Measurements from ENCODE around the gene ANKRD39. TPM values are rescaled to one million over a fixed set of nuclear protein-coding genes. Genes with fewer than 3 reads are reported as not detected.
A peak's percentile ranks its signal among the peaks of the same experiment; 100 is the strongest.
"Not testable (repeated sequence)": the region's sequence is repeated elsewhere in the genome, so short reads cannot be mapped to it uniquely, and the experiment has no call there.

The ANKRD39 gene
- 20.7 and 25.8 TPM in 2 replicates for total RNA-seq (2014; rRNA removed; shearing (Covaris generic))

GRCh38 chr2:96857667-96858372 lies at the start of gene ANKRD39:
Gene ANKRD39, minus strand, starts transcription at chr2:96858016. Its CDS starts 29 bp downstream, at chr2:96857987.
- peak; percentile 96 for DNase-seq (ENCODE audit: low read depth)

- DNase-seq (ENCODE audit: low read depth), result no peak
These were observed 48.9 kb upstream of the ANKRD39 start for GRCh38 chr2:96906729-96907114.

DNA sequence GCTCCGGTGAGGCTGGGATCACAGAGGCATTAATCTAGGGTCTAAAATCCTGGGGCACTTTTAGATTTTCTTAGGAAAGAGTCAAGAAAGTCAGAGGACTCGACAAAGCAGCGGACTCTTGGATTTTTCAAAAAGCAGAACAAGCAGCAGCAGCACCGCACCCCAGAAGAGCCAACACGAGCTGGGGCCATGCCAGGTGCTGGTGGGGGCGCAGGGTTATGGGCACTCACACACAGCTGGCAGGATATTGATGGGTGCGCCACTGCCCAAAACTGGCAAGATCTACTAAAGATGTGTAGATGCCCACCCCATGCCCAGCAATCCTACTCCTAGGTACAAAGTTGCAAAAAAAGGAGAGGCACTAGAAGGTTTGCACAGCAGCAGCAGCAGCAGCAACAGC lies 46.0 kb upstream of the ANKRD39 start:
- DNase-seq (ENCODE audit: low read depth), result no peak

DNA sequence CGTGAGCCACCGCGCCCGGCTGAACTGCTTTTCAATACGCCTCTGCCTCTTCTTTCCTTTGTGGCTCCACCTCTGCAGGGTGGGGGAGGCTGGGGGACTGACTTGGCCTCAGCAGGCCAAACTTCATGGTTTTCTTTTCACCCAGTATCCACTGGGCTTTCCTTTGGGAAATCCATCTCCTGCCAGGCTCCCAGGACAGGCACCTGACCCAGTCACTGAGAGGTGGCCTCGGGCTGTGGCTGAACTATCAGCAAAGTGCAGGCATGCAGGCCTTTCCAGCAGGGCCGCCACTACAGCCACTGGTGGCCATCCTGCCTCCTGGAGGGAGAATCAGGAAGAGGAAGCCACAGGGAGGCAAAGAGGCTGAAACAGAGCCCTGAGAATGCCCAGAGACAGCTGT lies 45.5 kb upstream of the ANKRD39 start:
- no peak for DNase-seq (ENCODE audit: low read depth)

- no peak for DNase-seq (ENCODE audit: low read depth)
These were observed 42.4 kb upstream of the ANKRD39 start for GRCh38 chr2:96900237-96900636.

DNA sequence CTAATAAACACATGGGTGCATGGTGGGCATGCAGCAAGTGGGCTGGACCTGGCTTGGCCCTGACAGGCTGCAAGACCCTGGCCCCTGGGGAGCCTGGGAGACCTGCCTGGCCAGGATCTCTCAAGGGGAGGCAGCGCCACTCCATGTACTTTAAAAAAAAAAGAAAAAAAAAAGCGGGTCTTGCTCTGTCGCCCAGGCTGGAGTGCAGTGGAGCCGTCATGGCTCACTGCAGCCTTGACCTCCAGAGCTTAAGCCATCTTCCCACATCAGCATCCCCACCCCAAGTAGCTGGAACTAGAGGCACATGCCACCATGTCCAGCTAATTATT lies 41.6 kb upstream of the ANKRD39 start:
- DNase-seq (ENCODE audit: low read depth), result no peak

GRCh38 chr2:96898641-96899412 lies 41.0 kb upstream of the ANKRD39 start:
- DNase-seq (ENCODE audit: low read depth), result peak; percentile 73

DNA sequence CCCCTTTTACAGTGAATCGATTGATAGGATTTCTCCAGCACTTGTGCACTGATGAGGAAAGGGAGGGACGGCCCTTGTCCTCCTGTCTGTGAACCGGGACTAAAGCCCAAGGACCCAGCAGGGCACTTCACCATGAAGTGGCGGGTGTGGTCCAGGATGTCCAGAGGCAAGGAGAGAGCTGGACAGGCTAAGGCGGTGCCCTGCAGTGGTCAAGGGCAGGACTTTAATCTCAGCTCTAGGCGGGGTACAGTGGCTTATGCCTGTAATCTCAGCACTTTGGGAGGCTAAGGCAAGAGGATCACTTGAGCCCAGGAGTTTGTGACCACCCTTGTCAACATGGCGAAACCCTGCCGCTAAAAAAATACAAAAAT lies 40.3 kb upstream of the ANKRD39 start:
- no peak for DNase-seq (ENCODE audit: low read depth)

- peak; percentile 32 for DNase-seq (ENCODE audit: low read depth)
These were observed 39.8 kb upstream of the ANKRD39 start for GRCh38 chr2:96897491-96898134.

DNA sequence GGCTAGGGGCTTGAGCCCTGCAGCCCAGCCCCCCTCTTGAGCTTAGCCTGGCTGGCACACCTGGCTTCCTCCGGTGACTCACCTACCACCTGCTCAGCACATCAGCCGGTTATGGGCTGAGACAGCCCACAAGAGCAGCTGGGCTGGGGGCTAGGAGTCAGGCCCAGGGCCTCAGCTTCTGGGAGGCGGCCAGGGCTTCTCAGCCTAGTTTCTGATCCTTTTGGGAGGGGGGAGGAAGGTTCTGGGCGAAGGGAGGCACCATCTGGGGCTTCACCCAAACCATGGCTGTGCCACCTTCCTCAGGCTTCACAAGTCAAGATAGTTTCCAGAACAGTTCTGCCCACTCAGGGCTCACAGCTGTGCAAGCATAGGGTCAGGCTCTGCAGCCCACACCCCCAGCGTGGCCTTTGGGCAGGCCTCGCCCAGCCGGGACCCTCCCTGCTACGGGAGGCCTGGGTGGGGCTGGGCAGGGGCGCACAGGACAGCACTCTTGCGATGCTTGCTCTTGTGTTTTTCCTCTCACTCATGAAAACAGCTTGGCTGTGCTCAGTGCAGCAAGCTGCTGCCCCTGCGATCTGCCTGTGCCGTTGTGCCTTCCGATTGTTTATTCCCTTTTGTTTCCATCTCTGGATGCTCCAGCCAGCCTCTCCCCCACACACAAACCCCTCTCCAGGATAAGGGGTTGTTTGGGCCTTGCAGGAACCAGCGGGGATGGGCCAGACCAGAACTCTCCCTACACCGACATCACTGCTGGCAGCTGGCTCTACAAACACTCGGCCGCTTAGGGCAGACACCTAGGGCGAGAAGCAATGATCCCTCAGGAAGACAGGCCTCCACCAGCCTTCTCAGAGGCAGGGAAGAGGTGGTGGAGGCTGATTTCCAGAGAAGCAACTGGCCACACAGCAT lies 38.2 kb upstream of the ANKRD39 start:
- DNase-seq (ENCODE audit: low read depth), result no peak

GRCh38 chr2:96895032-96895745 lies 37.4 kb upstream of the ANKRD39 start:
- DNase-seq (ENCODE audit: low read depth), result peak; percentile 21

GRCh38 chr2:96894151-96894531 lies 36.3 kb upstream of the ANKRD39 start:
- no peak for DNase-seq (ENCODE audit: low read depth)

- no peak for DNase-seq (ENCODE audit: low read depth)
These were observed 35.7 kb upstream of the ANKRD39 start for GRCh38 chr2:96893289-96894150.

DNA sequence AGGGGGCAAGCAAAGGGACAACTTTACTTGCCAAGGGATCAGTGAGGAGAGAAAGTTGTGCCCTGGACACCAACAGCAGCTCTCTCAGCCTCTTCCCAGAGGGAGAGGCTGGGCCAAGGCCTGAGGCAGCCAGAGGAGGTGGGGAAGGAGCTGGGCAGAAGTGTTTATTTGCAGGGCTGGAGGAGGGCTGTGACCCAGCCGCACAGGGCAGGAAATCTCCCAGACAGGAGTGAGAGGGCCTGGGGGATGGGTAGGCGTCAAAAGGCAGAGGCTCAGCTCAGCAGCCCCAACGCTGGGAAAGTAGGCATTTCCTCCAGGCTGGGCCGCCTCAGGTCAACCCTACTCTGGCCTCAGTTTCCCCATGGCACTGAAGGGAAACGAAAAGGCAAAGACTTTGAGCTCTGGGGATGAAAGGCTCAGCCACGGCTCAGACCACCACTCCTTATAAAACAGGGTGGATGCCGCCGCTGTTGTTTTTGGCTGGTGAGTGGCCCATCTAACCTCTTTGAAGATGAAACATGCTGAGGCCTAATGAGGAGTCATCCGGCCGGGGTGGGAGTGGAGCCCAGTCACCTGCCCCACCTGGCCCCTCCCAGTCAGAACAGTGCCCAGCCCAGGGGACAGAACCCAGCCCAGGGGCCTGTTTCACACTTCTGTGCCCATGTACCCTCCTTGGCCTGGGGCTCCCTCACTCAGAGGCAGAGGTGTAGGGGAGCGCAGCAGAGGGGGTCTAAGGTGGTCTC lies 33.9 kb upstream of the ANKRD39 start:
- peak; percentile 73 for DNase-seq (ENCODE audit: low read depth)

- no peak for DNase-seq (ENCODE audit: low read depth)
These were observed 33.0 kb upstream of the ANKRD39 start for GRCh38 chr2:96890726-96891385.

GRCh38 chr2:96890252-96890651 lies 32.4 kb upstream of the ANKRD39 start:
- DNase-seq (ENCODE audit: low read depth), result no peak

GRCh38 chr2:96889502-96889901 lies 31.7 kb upstream of the ANKRD39 start:
- not testable (repeated sequence) for DNase-seq (ENCODE audit: low read depth)

DNA sequence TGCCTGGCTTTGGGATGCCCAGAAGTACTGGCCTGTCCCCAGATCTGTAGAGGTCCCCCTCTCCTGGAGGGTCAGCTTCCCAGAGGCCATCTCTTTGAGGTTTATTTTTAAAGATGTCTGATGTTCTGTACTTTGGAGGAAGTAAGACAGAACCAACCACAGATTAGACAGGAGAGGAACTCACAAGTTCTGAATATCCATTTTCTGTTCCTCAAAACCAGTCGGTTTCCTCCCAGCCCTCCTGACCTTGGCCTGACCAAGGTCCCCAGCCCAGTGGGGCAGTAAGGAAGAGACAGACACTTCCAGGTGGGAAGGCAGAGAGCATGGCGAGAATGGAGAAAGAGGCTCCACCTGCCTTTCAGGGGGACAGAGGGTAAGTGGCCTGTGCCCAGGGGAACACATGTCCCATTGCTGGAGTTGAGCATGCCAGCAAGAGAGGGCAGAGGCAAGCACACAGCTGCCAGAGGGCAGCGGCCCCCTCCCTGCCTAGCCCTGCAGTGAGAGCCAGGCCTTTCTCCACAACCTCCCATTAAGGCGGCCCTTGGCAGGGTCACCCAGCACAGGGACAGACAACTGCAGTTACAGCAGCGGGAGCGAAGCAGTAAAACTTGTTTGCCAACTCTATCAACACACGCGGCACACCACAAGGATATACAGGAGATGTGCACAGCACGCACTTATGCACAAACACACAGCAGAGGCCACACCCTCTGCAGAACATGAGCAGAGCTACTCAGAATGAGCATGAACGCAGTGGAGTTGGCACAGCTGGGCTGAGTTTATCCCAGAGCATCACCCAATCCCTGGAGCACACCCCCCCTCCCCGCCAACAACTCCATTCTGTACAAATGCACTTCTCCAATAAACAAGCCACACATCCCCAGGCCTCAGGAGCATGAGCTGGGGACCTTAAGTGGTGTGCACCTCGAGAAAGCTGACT lies 30.5 kb upstream of the ANKRD39 start:
- DNase-seq (ENCODE audit: low read depth), result no peak
